OCI-LY7 (cell line): Measurements from ENCODE around the gene ACSS3.

Experiments
- EZH2phosphoT487 ChIP-seq: fragments of 200-600 bp; sonication (generic); IDR thresholded peaks from 2 replicates; pipeline ENCODE4 v1.6.1; 2018; ENCODE audit warnings: low read depth, borderline replicate concordance, mild to moderate bottlenecking, mixed run types, antibody characterized with exemption, low read length, moderate library complexity, mixed read lengths
- TF ChIP-seq, protein P1 (sequence below): fragments of 200-600 bp; sonication (generic); conservative IDR thresholded peaks from 2 replicates; pipeline ENCODE4 v1.5.1; 2014; ENCODE audit warnings: mild to moderate bottlenecking, antibody characterized with exemption, low read length, moderate library complexity, mixed read lengths

DNA sequence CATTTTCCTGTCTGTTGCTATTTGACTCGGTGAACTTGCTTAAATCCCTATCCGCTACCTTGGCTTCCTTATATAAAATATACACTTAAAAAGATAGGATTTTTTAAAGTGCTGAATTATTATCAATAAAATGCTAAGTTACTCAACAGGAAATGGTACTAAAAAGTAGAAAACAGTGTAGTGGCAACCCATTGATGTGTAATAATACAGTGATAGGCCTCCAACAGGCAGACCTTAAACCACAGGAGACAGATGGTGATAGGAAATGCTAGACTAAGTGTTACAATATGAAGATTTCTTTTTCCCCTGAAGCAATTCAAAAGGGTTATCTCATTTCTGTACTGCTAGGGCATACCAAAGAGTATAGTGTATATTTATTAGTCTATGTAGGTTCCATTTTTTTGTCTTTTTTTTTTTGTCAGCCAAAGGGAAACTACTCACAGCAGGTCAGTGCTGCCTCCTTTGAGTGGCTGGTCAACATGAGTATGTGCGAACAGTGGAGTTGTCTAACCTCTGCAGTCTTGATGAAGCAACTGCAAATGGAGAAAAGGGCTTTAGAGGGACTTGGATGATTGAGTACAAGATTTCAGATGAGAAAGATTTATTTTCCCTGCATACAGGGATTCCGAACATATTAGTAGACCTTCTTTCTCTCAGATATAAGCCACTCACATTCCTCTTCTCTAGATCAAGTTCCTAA is 183.8 kb downstream of the ACSS3 start:
- TF ChIP-seq, protein P1, sequence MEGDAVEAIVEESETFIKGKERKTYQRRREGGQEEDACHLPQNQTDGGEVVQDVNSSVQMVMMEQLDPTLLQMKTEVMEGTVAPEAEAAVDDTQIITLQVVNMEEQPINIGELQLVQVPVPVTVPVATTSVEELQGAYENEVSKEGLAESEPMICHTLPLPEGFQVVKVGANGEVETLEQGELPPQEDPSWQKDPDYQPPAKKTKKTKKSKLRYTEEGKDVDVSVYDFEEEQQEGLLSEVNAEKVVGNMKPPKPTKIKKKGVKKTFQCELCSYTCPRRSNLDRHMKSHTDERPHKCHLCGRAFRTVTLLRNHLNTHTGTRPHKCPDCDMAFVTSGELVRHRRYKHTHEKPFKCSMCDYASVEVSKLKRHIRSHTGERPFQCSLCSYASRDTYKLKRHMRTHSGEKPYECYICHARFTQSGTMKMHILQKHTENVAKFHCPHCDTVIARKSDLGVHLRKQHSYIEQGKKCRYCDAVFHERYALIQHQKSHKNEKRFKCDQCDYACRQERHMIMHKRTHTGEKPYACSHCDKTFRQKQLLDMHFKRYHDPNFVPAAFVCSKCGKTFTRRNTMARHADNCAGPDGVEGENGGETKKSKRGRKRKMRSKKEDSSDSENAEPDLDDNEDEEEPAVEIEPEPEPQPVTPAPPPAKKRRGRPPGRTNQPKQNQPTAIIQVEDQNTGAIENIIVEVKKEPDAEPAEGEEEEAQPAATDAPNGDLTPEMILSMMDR, result no peak
- TF ChIP-seq EZH2phosphoT487, result no peak
